Measurements from ENCODE around the gene ZEB2.

ZEB2 gene

GRCh38 chr2:144451443-144451842, 68.5 kb downstream of the ZEB2 start:
- Histone ChIP-seq H3K4me1 (ENCODE audit: control insufficient read depth, insufficient read depth, low read length) (peaks cover 29% of the 10 kb centered on the region), H3K9ac (ENCODE audit: low read depth, low read length) (no peak overlapping the region), H3K9me3 (ENCODE audit: control insufficient read depth, insufficient read depth, low read length) (no peaks in the 10 kb centered on the region), H3K36me3 (ENCODE audit: control insufficient read depth, insufficient read depth, low read length) (no peaks in the 10 kb centered on the region), H3K4me3 (ENCODE audit: low read depth, low read length) (no peak overlapping the region), H3K27me3 (ENCODE audit: control insufficient read depth, insufficient read depth, low read length) (peaks cover 52% of the 10 kb centered on the region)

GRCh38 chr2:144449028-144449406, 70.9 kb downstream of the ZEB2 start:
- H3K27me3 ChIP-seq (ENCODE audit: control insufficient read depth, insufficient read depth, low read length) = peaks cover 41% of the 10 kb centered on the region
- peak overlapping the region; percentile 14 for H3K4me3 ChIP-seq (ENCODE audit: low read depth, low read length)
- no peak overlapping the region for H3K9ac ChIP-seq (ENCODE audit: low read depth, low read length)
- H3K4me1 ChIP-seq (ENCODE audit: control insufficient read depth, insufficient read depth, low read length) = peaks cover 47% of the 10 kb centered on the region
- no peaks in the 10 kb centered on the region for H3K36me3 ChIP-seq (ENCODE audit: control insufficient read depth, insufficient read depth, low read length)
- H3K9me3 ChIP-seq (ENCODE audit: control insufficient read depth, insufficient read depth, low read length) = no peaks in the 10 kb centered on the region

DNA sequence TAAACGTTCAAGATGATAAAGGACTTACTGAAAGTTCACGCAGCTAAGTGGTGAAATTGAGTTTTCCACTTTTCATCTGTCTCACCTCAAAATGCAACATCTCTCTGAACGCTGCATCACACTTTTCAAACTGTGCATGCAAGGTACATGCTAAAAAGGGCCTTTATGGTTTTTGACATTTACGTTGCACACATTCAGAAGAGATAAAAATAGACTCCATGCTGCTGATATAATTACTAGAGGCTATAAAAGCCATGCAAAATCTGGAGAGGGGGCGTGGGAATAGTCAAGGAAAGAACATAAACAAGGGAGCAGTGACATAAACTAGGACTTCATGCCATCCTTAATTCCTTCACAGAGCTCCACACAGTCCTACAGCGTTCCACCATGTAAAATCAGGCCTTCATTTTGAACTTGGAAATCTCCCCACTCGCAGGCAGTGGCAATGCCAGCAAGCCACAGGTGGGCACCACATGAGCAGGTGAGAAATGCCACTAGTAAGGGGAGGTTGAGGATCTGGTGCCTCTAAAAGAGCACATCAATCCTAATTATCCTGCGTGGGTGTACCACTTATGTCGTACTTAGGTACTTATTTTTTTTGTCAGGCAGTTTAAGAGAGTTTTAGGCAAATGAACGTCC, 71.4 kb downstream of the ZEB2 start:
- peaks cover 48% of the 10 kb centered on the region for H3K4me1 ChIP-seq (ENCODE audit: control insufficient read depth, insufficient read depth, low read length)
- H3K9me3 ChIP-seq (ENCODE audit: control insufficient read depth, insufficient read depth, low read length) = no peaks in the 10 kb centered on the region
- no peak overlapping the region for H3K9ac ChIP-seq (ENCODE audit: low read depth, low read length)
- no peaks in the 10 kb centered on the region for H3K36me3 ChIP-seq (ENCODE audit: control insufficient read depth, insufficient read depth, low read length)
- peaks cover 36% of the 10 kb centered on the region for H3K27me3 ChIP-seq (ENCODE audit: control insufficient read depth, insufficient read depth, low read length)
- H3K4me3 ChIP-seq (ENCODE audit: low read depth, low read length) = peak overlapping the region; percentile 14

DNA sequence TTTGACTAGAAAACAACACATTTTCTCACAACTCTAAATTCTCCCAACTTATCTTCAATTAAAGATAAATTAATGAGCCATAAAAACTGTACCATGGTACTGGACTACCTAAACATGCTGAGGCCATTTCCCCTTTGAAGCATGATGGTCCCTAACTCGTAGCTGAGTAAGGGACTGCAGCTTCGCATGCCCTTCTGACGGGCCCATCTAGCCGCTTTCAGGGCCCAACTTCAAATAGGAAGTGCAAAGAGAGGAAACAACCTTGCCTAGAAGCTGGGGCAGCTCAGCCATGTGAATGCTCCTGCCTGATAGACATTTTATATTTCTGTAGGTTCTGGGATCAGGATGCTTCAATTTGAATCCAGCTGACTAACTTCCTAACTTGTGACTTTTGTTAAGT, 72.4 kb downstream of the ZEB2 start:
- Histone ChIP-seq H3K36me3 (ENCODE audit: control insufficient read depth, insufficient read depth, low read length) (no peaks in the 10 kb centered on the region), H3K4me3 (ENCODE audit: low read depth, low read length) (no peak overlapping the region), H3K9me3 (ENCODE audit: control insufficient read depth, insufficient read depth, low read length) (no peaks in the 10 kb centered on the region), H3K4me1 (ENCODE audit: control insufficient read depth, insufficient read depth, low read length) (peaks cover 43% of the 10 kb centered on the region), H3K9ac (ENCODE audit: low read depth, low read length) (no peak overlapping the region), H3K27me3 (ENCODE audit: control insufficient read depth, insufficient read depth, low read length) (peaks cover 30% of the 10 kb centered on the region)

GRCh38 chr2:144446136-144446535, 73.8 kb downstream of the ZEB2 start:
- no peaks in the 10 kb centered on the region for H3K9me3 ChIP-seq (ENCODE audit: control insufficient read depth, insufficient read depth, low read length)
- H3K4me1 ChIP-seq (ENCODE audit: control insufficient read depth, insufficient read depth, low read length) = peaks cover 44% of the 10 kb centered on the region

DNA sequence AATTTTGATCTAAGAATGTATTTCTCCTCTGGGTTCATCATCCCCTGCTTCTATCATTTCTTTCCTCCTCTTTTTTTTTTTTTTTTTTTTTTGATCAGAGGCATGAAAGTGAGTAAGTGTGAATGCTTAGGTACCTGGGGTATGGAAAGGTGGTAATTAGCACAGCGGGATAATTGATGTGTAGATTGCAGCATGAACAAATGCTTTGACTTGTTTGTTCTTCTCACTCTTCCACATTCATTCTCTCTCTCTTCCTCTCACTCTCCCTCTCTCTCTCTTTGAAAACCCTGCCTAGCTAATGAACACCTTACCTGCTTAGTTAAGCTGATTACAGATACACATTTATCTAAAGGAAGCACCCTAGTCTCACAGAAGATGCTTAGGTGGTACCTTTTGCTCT, 74.7 kb downstream of the ZEB2 start:
- peaks cover 44% of the 10 kb centered on the region for H3K4me1 ChIP-seq (ENCODE audit: control insufficient read depth, insufficient read depth, low read length)
- H3K9ac ChIP-seq (ENCODE audit: low read depth, low read length) = no peak overlapping the region
- no peak overlapping the region for H3K4me3 ChIP-seq (ENCODE audit: low read depth, low read length)
- H3K9me3 ChIP-seq (ENCODE audit: control insufficient read depth, insufficient read depth, low read length) = no peaks in the 10 kb centered on the region
- H3K27me3 ChIP-seq (ENCODE audit: control insufficient read depth, insufficient read depth, low read length) = peaks cover 28% of the 10 kb centered on the region
- H3K36me3 ChIP-seq (ENCODE audit: control insufficient read depth, insufficient read depth, low read length) = no peaks in the 10 kb centered on the region

More at GRCh38 chr2:144446136-144446535, 73.8 kb downstream of the ZEB2 start:
- Histone ChIP-seq H3K27me3 (ENCODE audit: control insufficient read depth, insufficient read depth, low read length) (peaks cover 25% of the 10 kb centered on the region), H3K4me3 (ENCODE audit: low read depth, low read length) (no peak overlapping the region), H3K36me3 (ENCODE audit: control insufficient read depth, insufficient read depth, low read length) (no peaks in the 10 kb centered on the region), H3K9ac (ENCODE audit: low read depth, low read length) (no peak overlapping the region)

DNA sequence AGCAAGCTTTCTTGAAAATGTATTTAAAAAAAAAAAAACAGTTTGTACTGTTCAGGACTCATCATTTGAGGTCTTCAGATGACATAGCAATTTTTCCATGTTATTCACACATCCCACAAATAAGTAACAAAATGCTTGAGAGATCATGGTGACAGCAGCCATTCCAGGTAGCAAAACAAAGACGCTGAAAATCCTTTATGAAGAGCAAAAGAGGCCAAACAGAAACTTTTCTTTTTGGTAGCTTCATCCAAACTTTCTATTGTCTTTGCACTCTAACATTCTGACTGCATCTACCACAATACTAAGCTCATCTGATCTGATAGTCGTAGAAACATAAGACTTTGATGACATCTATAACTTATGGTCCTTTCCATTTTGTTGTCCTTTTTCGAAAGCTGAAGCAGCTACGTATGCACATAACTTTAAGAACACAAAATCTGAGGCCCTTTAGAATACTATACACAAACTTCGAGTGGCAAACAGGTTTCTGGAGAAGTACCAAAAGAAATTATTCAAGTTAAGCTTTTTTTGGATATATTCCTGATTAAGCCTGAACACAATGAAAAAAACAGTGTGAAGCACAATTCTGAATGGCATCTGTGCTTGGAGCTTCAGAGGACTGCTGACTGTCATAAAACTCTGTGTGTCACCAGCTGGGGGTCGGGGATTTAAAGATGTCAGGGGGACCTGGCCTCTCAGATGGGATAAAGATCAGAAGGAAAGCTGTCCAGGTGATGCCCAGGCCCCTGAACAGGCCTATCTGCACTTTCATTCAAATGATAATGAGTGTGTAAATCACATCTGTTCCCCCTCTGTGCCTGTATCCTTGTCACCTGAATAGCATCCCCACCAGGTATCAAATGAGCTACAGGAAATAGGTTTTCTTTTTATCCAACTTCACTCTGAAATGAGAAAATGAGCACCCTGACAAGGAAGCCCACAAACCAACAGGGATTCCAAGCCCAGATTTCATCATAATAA, 75.8 kb downstream of the ZEB2 start:
- Histone ChIP-seq H3K9ac (ENCODE audit: low read depth, low read length) (no peak overlapping the region), H3K4me3 (ENCODE audit: low read depth, low read length) (no peak overlapping the region), H3K4me1 (ENCODE audit: control insufficient read depth, insufficient read depth, low read length) (peaks cover 42% of the 10 kb centered on the region)

DNA sequence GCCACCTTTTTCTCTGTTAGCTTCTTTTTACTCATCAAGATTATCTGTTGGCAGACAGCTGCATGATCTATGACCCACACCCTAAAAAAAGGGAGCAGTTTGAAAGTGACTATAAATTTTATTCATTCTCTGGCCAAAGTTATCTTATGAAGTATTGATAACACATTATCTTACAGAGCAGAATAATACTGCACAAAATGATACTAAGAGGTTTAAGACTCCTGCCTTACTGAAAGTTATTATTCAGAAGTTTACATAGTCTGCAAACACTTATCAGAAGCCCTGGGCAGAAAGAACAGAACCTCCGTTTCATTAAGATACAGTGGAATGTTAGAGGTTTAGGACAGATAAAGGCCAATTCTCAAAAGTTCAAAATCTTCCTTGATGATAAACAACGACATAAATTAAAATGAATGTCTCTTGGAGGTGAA, 78.2 kb downstream of the ZEB2 start:
- H3K4me3 ChIP-seq (ENCODE audit: low read depth, low read length) = no peak overlapping the region
- no peaks in the 10 kb centered on the region for H3K9me3 ChIP-seq (ENCODE audit: control insufficient read depth, insufficient read depth, low read length)
- no peak overlapping the region for H3K9ac ChIP-seq (ENCODE audit: low read depth, low read length)
- peaks cover 11% of the 10 kb centered on the region for H3K27me3 ChIP-seq (ENCODE audit: control insufficient read depth, insufficient read depth, low read length)
- H3K36me3 ChIP-seq (ENCODE audit: control insufficient read depth, insufficient read depth, low read length) = no peaks in the 10 kb centered on the region
- peaks cover 32% of the 10 kb centered on the region for H3K4me1 ChIP-seq (ENCODE audit: control insufficient read depth, insufficient read depth, low read length)

More for the DNA sequence above, 75.8 kb downstream of the ZEB2 start:
- no peaks in the 10 kb centered on the region for H3K9me3 ChIP-seq (ENCODE audit: control insufficient read depth, insufficient read depth, low read length)
- peaks cover 28% of the 10 kb centered on the region for H3K27me3 ChIP-seq (ENCODE audit: control insufficient read depth, insufficient read depth, low read length)
- no peaks in the 10 kb centered on the region for H3K36me3 ChIP-seq (ENCODE audit: control insufficient read depth, insufficient read depth, low read length)

- H3K9ac ChIP-seq (ENCODE audit: low read depth, low read length) = no peak overlapping the region
- no peak overlapping the region for H3K4me3 ChIP-seq (ENCODE audit: low read depth, low read length)
- H3K4me1 ChIP-seq (ENCODE audit: control insufficient read depth, insufficient read depth, low read length) = peaks cover 22% of the 10 kb centered on the region
- no peaks in the 10 kb centered on the region for H3K36me3 ChIP-seq (ENCODE audit: control insufficient read depth, insufficient read depth, low read length)
- H3K9me3 ChIP-seq (ENCODE audit: control insufficient read depth, insufficient read depth, low read length) = no peaks in the 10 kb centered on the region
- peaks cover 2% of the 10 kb centered on the region for H3K27me3 ChIP-seq (ENCODE audit: control insufficient read depth, insufficient read depth, low read length)
These were observed 79.9 kb downstream of the ZEB2 start for GRCh38 chr2:144439993-144440392.

DNA sequence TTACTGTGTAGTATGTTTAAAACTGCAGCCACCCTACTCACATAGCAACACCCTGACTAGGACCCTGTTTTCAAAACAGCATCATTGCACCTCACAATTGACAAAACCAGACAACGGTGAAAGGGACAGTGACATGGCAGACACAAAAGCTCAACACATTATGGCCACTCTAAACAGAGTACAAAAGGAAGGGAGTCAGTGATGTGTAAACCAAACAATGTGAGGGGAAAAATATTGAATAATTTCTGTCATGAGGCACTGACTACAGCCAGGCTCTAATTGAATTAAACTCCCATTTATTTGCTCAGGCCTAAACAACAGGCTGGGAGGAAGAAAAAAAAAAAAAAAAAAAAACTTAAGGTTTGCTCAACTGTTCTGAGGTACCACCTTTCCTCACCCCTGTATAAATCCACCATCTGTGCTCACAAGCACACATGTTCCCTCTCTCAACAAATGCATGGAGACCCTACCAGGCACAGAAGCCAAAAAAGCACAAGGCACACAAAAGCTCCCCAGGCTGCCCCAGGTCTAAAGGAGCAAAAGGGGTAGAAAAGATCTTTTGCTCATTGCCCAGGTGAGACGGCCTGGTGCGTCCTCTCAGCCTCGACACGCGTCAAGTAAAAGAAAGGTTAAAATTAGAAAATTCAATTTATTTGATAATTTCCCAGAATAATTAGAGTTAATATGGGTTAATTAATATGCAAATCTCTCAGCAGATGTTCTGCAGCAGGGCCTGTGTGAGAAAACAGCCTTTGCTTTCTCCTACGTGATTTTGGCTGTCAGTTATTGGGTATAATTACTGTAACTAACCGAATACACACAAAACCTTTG, 80.9 kb downstream of the ZEB2 start:
- Histone ChIP-seq H3K36me3 (ENCODE audit: control insufficient read depth, insufficient read depth, low read length) (no peaks in the 10 kb centered on the region), H3K4me1 (ENCODE audit: control insufficient read depth, insufficient read depth, low read length) (peaks cover 14% of the 10 kb centered on the region), H3K4me3 (ENCODE audit: low read depth, low read length) (no peak overlapping the region), H3K9me3 (ENCODE audit: control insufficient read depth, insufficient read depth, low read length) (no peaks in the 10 kb centered on the region), H3K27me3 (ENCODE audit: control insufficient read depth, insufficient read depth, low read length) (peaks cover 2% of the 10 kb centered on the region), H3K9ac (ENCODE audit: low read depth, low read length) (no peak overlapping the region)

DNA sequence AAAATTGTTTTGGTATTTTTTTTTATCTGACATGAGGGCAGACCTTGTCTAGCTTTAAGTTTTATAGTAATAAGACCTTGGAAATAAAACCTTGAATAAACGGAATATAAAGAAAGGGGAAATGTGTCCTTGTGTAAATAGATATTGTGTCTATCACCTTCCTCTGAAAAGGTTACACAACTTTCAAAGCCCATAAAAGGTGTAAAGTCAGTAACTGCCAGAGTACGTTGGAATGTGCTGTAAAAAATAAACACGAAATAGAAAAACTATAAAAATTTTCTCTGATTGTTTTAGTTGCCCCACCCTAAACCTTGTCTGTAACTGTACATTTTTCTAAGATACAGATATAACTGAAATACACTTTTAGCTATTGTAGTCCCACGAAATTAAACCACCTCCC, 82.3 kb downstream of the ZEB2 start:
- Histone ChIP-seq H3K27me3 (ENCODE audit: control insufficient read depth, insufficient read depth, low read length) (peaks cover 2% of the 10 kb centered on the region), H3K9ac (ENCODE audit: low read depth, low read length) (no peak overlapping the region), H3K9me3 (ENCODE audit: control insufficient read depth, insufficient read depth, low read length) (no peaks in the 10 kb centered on the region), H3K4me3 (ENCODE audit: low read depth, low read length) (no peak overlapping the region), H3K36me3 (ENCODE audit: control insufficient read depth, insufficient read depth, low read length) (no peaks in the 10 kb centered on the region), H3K4me1 (ENCODE audit: control insufficient read depth, insufficient read depth, low read length) (peaks cover 6% of the 10 kb centered on the region)
